ENCODE data around the gene YARS1.
"Not testable (repeated sequence)": the region's sequence is repeated elsewhere in the genome, so short reads cannot be mapped to it uniquely, and the experiment has no call there.

Gene YARS1

DNA sequence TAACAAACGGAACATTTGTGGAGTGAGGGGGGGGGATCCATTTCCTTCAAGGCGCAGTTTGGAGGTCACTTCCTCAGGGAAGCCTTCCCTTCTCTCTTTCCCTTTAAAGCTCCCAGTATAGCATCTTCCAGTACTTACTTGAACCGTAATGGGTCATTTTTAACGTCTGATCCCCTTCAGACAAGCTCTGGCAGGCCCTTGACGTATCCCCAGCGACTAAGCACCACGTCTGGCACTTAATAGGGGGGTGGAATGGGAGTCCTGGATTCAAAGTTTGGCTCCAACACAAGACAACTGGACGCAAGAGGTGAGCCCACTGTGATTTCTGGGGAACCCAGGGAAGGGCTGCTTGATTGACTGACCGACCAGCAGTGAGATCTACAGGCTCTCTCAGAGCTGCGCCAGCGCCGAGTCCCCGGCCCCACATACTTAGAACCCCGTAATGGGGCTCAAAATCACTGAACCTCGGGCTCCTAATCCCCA lies 441 bp downstream of the YARS1 start:
- DNase-seq: no peak

DNA sequence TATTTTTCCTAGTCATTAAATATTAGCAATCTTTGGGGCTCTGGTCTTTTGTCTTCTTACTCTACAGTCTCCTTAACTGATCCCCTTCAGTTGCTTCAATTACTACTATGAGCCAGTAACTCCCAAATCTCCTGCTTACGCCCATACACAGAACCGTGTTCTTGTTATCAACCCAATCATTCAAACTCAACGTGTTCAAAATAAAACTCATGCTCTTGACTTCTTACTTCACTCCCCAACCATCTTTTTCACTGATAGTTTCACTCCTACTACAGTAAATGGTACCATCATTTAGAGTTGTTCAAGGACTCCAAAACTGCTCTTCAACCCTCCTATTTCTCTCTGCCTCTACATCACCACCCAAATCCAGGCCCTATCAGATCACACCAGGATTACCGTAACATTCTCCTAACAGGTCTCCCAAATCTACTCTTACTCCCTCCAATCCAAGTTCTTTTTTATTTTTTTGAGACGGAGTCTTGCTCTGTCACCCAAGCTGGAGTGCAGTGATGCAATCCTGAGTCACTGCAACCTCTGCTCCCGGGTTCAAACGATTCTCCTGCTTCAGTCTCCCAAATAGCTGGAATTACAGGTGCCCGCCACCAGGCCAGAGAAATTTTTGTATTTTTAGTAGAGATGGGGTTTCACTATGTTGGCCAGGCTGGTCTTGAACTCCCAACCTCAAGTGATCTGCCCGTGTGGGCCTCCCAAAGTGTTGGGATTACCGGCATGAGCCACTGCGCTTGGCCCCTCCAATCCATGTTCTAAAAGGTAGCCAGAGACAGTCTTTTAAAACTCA lies 3.0 kb downstream of the YARS1 start:
- DNase-seq: no peak

DNA sequence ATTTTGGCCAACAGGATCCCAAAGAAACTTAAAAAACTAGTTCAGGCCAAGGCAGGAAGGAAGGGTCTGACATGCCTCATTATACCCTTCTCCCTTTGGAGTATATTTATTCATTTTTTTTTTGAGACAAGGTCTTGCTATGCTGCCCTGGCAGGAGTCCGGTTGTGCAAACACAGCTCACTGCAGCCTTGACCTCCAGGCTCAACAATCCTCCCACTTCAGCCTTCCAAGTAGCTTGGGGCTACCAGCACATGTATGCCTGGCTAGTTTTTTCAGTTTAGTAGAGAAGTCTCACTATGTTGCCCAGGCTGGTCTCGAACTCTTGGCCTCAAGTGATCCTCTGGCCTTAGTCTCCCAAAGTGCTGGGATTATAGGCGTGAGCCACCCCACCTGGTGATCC lies 5.2 kb downstream of the YARS1 start:
- DNase-seq: no peak

DNA sequence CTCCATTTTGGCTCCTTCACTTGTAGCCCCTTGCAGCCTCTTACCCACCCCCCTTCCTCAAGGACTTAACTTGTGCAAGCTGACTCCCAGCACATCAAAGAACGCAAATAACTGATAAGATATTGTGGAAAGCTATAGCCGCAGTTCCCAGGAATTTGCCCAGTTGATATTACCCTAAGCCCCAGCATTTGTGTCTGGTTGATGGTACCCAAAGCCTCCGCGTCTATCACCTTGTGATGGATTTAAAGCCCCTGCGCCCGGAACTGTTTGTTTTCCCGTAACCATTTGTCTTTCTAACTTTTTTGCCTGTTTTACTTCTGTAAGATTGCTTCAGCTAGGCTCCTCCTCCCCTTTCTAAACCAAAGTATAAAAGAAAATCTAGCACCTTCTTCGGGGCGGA lies 5.9 kb downstream of the YARS1 start:
- no peak for DNase-seq

DNA sequence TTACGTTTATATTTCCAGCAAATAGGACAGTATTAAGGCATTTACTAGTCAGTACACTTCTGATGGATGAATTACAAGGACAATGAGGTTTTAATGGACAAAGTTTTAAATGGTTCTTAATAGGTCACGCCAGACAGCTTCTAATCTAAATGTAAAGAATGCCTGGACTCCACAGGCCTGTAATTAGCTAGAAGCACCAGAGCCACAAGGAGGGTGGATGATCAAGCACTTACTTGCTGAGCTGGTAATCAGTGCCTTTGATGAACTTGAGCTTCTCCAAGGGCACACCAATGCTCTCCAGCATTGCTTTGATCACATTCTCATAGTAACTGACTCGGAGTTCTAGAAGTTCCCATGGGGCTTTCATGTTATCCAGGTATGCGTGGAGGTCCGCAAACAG lies 6.8 kb downstream of the YARS1 start:
- DNase-seq: no peak

DNA sequence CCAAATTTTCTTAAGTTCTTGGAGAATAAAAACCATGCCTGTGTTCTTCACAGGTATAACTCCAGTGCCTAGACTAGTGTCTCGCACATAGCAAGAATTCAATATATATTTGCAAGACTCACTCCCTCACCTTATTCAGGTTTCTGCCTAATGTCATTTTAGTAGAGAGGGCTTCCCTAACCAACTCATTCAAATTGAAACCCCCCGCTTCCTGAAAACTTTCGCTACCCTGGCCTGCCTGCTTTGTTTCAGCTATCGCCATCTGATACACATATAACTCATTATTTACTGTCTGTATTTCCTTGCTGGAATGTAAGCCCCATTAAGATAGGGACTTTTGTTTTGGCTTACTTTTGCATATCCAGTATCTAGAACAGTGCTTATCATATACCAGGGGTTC lies 8.6 kb downstream of the YARS1 start:
- no peak for DNase-seq

DNA sequence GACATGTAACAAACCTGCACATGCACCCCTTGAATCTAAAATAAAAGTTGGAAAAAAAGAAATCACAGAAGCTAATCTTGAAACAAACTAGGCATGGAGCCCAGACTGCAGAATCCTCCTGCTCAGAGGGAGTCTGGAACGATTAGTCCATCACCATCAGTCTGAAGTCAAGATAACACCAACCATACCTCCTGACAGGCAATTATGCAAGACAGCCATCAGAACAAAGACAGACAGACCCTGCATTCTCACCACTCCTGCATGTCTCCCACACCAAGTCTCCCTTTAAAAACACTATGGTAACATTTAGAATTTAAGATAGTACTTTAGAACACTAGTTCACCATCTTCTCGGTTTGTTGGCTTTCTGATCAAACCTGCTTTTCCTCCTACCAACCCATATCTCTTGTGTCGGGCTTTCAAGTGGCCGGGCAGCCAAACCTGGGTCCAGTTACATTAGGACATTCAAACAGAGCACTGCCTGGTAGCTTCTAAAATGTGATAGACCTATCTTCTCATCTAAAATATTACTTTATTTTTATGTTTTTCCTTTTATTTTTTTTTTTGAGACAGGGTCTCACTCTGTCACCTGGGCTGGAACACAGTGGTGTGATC lies 10.1 kb downstream of the YARS1 start:
- DNase-seq: no peak

DNA sequence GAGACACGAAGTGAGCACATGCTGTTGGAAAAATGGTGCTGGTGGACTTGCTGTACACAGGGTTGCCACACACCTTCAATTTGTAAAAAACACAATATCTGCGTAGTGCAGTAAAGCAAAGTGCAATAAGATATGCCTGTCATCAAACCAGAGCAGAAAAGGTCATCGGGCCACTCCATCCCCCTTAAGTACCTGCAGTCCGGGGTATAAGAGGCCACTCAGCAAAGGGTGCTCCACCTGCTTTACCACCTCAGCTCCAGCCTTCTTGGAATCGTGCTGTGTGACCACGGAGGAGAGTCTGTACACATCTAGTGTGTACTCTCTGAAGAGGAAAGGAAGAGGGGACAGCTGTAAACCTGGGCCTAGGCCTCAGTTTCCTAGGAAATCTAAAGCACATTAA lies 10.9 kb downstream of the YARS1 start:
- DNase-seq: no peak

DNA sequence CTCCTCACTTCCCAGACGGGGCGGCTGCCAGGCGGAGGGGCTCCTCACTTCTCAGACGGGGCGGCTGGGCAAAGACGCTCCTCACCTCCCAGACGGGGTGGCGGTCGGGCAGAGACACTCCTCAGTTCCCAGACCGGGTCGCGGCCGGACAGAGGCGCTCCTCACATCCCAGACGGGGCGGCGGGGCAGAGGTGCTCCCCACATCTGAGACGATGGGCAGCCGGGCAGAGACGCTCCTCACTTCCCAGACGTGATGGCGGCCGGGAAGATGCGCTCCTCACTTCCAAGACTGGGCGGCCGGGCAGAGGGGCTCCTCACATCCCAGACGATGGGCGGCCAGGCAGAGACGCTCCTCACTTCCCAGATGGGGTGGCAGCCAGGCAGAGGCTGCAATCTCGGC lies 12.7 kb downstream of the YARS1 start:
- DNase-seq: not testable (repeated sequence)

DNA sequence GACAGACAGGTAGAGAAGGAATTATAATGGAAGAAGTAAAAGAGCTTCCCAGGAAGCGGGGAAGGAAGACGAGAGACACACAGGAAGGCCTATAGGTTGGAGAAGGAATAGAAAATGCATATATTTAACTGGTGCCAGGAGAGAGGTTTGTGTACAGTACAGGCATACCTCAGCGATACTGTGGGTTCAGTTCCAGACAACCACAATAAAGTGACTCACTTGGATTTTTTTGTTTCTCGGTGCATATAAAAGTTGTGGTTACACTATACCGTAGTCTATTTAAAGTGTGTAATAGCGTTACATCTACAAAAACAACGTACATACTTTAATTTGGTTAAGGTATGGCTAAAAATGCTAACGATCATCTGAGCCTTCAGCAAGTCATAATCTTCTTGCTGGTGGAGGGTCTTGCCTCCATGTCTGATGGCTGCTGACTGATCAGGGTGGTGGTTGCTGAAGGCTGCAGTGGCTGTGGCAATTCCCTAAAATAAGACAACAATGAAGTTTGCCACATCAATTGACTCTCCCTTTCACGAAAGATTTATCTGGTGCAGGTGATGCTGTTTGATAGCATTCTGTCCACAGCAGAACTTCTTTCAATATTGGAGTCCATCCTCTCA lies 16.0 kb downstream of the YARS1 start:
- peak; percentile 72 for DNase-seq

DNA sequence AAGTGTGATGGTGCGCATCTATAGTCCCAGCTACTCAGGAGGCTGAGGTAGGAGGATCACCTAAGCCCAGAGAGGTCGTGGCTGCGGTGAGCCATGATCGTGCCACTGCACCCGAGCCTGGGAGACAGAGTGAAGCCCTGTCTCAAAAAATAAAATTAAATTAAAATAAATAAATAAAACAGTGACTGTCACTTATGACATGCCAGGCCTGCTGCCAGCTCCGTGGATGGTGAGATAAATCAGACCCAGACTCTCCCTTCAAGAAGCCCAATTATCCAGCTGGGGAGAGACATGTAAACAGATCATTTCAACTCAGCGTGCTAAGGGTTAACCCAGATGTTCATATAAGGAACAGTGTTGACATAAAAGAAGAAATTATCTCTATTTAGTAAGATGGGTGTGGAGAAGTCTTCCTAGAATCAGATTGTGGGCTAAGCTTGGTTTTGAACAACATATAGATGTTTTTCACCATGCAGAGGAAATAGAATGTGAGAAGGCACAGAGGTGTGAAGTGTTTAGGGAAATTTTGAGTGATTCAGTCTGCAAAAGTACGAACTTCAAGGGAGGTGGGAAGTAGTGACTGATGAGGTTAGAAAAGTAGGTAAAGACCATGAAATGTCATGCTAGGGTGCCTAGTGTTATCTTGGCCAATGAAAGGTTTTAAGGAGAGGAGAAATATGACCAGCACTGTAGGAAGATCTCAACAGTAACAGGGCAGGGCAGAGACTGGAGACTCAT lies 18.3 kb downstream of the YARS1 start:
- peak; percentile 88 for DNase-seq

DNA sequence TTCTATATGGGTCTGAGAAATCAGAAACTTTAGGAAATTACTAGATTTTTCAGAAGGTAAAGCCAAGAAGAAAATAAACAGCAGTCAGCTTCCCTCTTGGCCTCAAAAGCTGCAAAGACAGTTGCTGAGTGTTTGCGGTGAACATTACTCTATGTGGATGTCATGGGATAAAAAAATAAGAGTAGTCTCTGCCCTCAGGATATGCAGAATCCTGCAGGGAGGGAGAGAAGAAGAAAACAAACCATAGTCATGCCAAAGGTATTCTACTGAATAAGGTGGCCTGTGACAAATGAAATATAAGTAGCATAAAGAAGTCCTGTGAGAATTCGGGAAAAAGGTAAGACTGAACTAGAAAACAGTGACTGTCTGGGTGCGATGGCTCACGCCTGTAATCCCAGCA lies 19.0 kb downstream of the YARS1 start:
- DNase-seq: no peak

DNA sequence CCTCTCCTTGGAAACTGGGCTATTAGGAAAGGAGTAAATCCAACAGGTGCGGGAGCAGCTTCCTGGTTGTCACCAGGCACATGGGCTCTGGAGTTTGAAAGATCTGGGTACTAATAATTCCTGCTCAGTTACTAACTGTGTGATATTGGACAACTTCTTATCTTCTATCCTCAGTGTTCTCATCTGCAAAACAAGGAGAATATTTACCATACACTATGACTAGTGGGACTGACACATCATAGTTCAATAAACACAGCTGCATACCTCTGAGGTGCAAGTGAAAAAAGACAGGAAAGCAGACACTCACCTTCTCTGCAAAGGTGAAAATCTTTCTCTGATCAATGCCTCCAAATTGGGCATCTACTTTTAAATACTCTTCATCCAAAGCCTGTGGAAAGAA lies 19.7 kb downstream of the YARS1 start:
- DNase-seq: no peak

DNA sequence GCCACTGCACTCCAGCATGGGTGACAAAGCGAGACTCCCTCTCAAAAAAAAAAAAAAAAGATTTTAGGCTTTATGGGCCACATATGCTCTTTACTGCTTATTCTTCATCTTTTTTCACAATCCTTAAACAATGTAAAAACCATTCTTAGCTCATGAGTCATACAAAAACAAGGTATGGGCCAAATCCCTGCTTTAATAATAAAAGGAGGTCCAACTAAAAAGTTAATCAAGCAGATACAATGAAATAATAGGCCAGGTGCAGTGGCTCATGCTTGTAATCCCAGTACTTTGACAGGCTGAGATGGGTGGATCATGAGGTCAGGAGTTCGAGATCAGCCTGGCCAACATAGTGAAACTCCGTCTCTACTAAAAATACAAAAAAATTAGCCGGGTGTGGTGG lies 21.4 kb downstream of the YARS1 start:
- DNase-seq: not testable (repeated sequence)

DNA sequence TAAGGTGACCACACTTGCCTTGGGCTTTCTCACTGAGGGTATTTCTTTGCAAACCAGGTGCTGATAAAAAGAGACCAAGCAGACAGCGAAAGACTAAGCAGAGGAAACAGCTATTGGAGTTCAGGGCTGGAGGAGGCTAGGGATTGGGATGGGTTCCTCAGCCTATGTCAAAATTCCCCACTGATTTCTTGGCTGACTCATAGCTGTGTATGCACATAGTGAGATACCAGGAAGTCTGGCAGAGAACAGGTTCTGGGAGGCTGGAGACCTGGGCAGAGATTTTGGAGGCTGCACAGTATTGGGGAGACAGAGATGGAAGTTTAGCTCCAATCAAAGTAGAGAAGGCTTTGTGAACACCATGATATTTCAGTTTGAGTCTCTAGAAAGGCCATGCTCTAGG lies 25.3 kb downstream of the YARS1 start:
- no peak for DNase-seq

DNA sequence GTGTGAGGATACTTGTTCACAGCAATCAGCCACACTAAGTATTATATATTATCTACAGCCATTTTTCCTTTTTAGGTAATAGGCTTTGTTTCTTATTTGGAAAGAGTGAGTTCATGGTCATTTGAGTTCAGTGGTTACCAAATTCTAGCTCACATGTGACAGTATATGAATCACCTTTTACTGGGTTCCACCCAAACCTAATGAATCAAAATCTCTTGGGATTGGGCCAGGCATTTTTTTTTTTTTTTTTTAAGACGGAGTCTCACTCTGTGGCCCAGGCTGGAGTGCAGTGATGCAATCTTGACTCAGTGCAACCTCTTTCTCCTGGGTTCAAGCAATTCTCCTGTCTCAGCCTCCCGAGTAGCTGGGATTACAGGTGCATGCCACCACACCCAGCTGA lies 27.8 kb downstream of the YARS1 start:
- not testable (repeated sequence) for DNase-seq

DNA sequence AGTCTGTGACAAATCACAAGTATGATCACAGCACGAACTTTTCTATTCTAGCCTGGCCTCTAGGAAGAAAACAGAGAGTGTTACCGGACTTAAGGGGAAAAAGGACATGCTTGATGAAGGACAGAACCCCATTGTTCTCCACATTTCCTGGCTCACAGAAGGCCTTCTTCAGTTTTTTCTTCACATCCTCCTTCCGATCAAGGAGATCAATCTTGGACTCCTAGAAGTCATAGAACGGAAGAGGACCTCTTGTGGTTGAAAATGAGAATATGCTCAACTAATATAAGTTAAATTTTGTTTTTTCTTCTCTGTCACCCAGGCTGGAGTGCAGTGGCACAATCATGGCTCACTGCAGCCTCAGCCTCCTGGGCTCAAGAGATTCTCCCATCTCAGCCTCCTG lies 30.3 kb downstream of the YARS1 start:
- no peak for DNase-seq

DNA sequence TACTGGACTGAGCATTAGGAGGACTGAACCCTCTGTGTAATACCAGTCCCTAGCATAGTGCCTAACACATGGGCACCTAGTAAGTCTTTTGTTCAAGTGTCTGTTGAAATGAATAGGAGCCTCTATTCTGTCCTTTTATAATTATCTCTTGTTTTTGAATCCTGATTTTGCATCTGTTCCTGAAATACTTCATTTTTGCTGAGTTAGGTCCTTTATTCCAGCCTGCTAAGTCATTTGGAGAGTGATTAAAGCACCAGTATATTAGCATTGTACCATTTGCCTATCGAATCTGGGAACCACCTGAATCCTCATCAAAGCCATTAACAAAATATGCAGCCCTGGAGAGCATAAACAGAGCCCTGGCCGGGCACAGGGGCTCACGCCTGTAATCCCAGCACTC lies 32.3 kb downstream of the YARS1 start:
- no peak for DNase-seq

DNA sequence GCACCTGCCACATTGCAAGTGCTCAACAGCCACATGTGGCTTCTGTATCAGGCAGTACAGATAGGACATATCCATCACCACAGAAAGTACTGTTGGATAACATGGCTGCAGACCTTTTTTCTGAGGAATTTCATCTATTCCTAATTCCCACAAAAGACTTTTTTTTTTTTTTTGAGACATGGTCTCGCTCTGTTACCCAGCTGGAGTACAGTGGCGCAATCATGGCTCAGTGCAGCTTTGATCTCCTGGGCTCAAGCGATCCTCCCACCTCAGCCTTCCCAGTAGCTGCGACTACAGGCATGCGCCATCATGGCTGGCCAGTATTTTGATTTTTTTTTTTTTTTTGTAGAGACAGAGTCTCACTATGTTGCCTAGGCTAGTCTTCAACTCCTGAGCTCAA lies 33.3 kb downstream of the YARS1 start:
- DNase-seq: no peak

DNA sequence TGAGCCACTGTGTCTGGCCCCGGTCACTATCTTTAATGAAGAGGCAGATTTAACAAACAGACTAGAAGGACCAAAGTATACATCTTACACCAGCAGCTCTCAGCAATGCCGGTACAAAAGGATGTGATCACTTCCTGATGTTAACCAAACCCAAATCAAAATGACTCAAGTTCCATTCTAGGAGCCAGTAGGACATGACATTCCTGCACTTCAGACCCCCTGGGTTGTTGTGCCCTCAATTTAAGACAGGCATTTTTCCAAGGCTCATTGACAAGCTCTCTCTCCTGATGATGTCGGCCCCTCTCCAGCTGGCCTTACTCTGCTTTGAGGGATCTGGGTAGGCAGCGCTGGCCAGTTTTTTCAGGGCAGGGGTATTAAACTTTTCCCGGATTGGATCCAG lies 35.1 kb downstream of the YARS1 start:
- no peak for DNase-seq

DNA sequence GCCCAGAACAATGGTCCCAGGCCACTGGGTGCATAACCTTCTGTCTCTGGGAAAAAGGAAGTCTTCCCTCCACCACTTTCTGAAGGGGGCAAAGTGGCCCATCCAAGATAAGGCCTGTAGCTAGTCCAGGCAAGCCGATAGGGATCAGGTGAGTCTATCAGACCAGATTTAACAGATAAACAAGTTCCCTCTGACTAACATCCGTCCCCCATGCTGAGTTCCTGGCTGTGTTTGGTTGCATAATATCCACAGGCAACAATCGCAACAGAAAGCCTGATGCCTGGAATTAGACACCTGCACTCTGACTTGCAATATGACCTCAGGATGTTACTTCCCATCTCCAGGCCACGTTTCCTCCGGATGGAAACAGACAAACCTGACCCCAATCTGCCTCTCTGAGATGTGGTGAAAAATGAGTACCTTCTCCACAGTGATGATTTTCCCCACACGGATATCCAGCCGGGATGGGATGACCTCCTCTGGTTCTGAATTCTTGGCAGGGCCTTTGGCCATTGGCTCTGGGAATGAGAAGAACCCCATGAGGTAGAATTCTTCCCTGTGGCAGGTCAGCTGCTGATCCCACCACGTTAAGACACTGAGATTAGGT lies 36.4 kb downstream of the YARS1 start:
- no peak for DNase-seq

DNA sequence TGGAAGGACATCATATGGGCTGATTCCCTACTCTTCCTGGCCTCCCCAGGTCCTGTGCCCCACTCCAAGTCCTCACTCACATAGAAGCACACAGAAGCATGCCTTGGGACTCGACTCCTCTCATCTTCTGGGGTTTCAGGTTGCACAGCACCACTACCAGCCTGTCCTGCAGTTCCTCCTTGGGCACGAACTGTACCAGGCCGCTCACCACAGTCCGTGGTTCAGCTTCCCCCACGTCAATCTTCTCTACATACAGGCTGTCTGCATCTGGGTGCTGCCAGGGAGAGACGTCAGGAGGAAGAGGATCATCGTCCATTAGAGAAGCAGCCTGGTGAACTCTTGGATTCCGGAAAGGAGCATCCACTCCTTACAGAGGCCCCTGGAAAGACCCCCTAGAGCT lies 37.2 kb downstream of the YARS1 start:
- no peak for DNase-seq

DNA sequence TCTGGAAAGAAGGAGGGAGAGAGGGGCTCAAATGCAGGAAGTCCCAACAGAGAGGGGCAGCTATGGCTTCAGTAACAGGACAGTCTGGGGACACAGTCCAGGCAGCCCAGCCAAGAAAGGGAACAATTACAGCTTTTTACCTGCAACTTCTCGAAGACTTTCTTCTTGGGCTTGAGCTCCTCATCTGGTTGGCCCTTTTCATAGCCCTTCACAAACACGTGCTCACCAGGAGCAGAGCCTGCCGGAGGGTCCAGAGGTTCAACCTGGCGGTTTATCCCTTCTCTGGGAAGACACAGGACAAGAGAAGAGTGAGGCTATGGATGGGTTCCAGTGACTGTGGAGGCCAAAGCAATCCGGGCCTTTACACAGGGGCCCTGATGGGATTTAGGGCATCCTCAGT lies 37.9 kb downstream of the YARS1 start:
- DNase-seq: no peak
